ENCODE measurements around the gene DHX32.

DNA sequence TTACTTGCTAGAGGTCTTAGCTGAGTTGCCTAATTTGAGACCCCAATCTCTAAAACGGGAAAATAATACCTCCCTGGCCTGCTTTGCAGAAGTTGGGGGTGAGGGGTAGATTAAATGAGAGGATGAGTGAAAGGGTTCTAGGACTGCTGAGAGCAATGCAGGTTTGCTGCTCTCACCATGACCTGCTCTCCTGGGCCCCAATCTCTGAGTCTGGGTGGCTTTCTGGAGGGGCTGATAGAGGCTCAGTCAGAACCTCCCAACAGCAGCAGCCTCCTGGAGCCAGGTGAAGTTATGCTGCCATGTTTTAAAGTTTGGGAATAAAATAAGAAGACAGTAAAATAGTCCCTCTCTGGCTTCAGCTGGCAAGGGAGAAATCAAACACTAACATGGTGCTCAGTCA, 65.3 kb downstream of the DHX32 start:
- TF ChIP-seq EZH2 (IDR thresholded peaks at IDR 0.05; ENCODE audit: borderline replicate concordance, low read depth, low read length, poor library complexity, severe bottlenecking) = no peak
- TF ChIP-seq, protein P1, sequence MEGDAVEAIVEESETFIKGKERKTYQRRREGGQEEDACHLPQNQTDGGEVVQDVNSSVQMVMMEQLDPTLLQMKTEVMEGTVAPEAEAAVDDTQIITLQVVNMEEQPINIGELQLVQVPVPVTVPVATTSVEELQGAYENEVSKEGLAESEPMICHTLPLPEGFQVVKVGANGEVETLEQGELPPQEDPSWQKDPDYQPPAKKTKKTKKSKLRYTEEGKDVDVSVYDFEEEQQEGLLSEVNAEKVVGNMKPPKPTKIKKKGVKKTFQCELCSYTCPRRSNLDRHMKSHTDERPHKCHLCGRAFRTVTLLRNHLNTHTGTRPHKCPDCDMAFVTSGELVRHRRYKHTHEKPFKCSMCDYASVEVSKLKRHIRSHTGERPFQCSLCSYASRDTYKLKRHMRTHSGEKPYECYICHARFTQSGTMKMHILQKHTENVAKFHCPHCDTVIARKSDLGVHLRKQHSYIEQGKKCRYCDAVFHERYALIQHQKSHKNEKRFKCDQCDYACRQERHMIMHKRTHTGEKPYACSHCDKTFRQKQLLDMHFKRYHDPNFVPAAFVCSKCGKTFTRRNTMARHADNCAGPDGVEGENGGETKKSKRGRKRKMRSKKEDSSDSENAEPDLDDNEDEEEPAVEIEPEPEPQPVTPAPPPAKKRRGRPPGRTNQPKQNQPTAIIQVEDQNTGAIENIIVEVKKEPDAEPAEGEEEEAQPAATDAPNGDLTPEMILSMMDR (conservative IDR thresholded peaks at IDR 0.05; ENCODE audit: low read depth, low read length) = no peak
